IMR-90 (cell line): ENCODE measurements around the gene ATRAID. TPM values are rescaled to one million over a fixed set of nuclear protein-coding genes. Genes with fewer than 3 reads are reported as not detected.

Source experiments
- ATAC-seq: fragments of 200-7000 bp; cut with Tn5 transposase; 2 replicates; pipeline ENCODE4 v1.9.1; 2020; ENCODE audit warnings: low read depth, mild to moderate bottlenecking, moderate library complexity
- BruUV-seq: library from RNA; stranded (reverse); fragments of 400-500 nt; replicated peaks from 2 replicates; lab custom pipeline; 2021; lab: Mats Ljungman, UMichigan
- CTCF ChIA-PET: fragments of 300-600 bp; formaldehyde crosslinking; extraction: SDS; loops from one replicate; lab custom pipeline; 2021; ENCODE audit warnings: antibody characterized with exemption; lab: Yijun Ruan, JAX
- POLR2A ChIA-PET: fragments of 300-600 bp; sonication (Branson Sonifier 250); formaldehyde crosslinking; loops from one replicate; lab custom pipeline; 2022; ENCODE audit warnings: antibody characterized with exemption; ENCODE audit not compliant: unreplicated experiment; lab: Charles Lee
- DNase-seq: peaks from one replicate; pipeline ENCODE4 v3.0.0; 2013
- H2AFZ ChIP-seq: replicated peaks from 2 replicates; pipeline ENCODE3; 2013; ENCODE audit warnings: low read length, mild to moderate bottlenecking; ENCODE audit not compliant: poor library complexity
- H2AK5ac ChIP-seq: 2 replicates; pipeline ENCODE4 v1.6.1; 2013; ENCODE audit warnings: low read depth, low read length, inconsistent platforms
- H2AK9ac ChIP-seq: replicated peaks from 2 replicates; pipeline ENCODE3; 2013; ENCODE audit warnings: mild to moderate bottlenecking, low read depth, low read length, moderate library complexity; ENCODE audit not compliant: poor library complexity
- H2BK120ac ChIP-seq: 2 replicates; pipeline ENCODE4 v1.6.1; 2013; ENCODE audit warnings: low read depth, low read length, inconsistent platforms
- H2BK15ac ChIP-seq: 3 replicates; pipeline ENCODE4 v1.6.1; 2013; ENCODE audit warnings: low read depth, low read length, inconsistent platforms
- H2BK20ac ChIP-seq: 2 replicates; pipeline ENCODE4 v1.6.1; 2013; ENCODE audit warnings: low read depth, mild to moderate bottlenecking, inconsistent platforms, low read length, moderate library complexity
- H2BK5ac ChIP-seq: 2 replicates; pipeline ENCODE4 v1.6.1; 2013; ENCODE audit warnings: mild to moderate bottlenecking, low read depth, low read length, inconsistent platforms; ENCODE audit not compliant: poor library complexity, severe bottlenecking
- H3K14ac ChIP-seq: replicated peaks from 2 replicates; pipeline ENCODE4 v1.6.1; 2013; ENCODE audit warnings: low read depth, low read length, inconsistent platforms
- H3K18ac ChIP-seq: 2 replicates; pipeline ENCODE4 v1.6.1; 2013; ENCODE audit warnings: low read depth, low read length, control low read depth
- H3K23ac ChIP-seq: 2 replicates; pipeline ENCODE4 v1.6.1; 2013; ENCODE audit warnings: low read depth, low read length, inconsistent platforms
- H3K27ac ChIP-seq: 2 replicates; pipeline ENCODE4 v1.5.1; 2013; ENCODE audit warnings: mild to moderate bottlenecking, control low read depth, low read length; ENCODE audit not compliant: insufficient read depth
- H3K27me3 ChIP-seq: 2 replicates; pipeline ENCODE4 v1.6.1; 2013; ENCODE audit warnings: low read length; ENCODE audit not compliant: control insufficient read depth, insufficient read depth
- H3K36me3 ChIP-seq: 2 replicates; pipeline ENCODE4 v1.6.1; 2013; ENCODE audit warnings: low read length, mixed read lengths; ENCODE audit not compliant: control insufficient read depth, insufficient read depth
- H3K4ac ChIP-seq: 2 replicates; pipeline ENCODE4 v1.6.1; 2013; ENCODE audit warnings: low read depth, low read length, inconsistent platforms
- H3K4me1 ChIP-seq: 2 replicates; pipeline ENCODE4 v1.6.1; 2013; ENCODE audit warnings: low read length, mixed read lengths; ENCODE audit not compliant: control insufficient read depth, insufficient read depth
- H3K4me2 ChIP-seq: 2 replicates; pipeline ENCODE4 v1.6.1; 2013; ENCODE audit warnings: low read depth, mild to moderate bottlenecking, control low read depth, low read length, moderate library complexity
- H3K4me3 ChIP-seq: 2 replicates; pipeline ENCODE4 v1.5.1; 2013; ENCODE audit warnings: low read depth, mild to moderate bottlenecking, control low read depth, low read length, moderate library complexity; ENCODE audit not compliant: insufficient read depth
- H3K56ac ChIP-seq: 2 replicates; pipeline ENCODE4 v1.6.1; 2013; ENCODE audit warnings: low read length, inconsistent platforms; ENCODE audit not compliant: insufficient read depth; ENCODE audit errors: extremely low read depth
- H3K79me1 ChIP-seq, 2 experiments: 2 replicates each; pipeline ENCODE4 v1.6.1; 2013; ENCODE audit warnings: low read length in 2 of 2, inconsistent platforms in 1 of 2, low read depth in 1 of 2
- H3K9ac ChIP-seq: 2 replicates; pipeline ENCODE4 v1.6.1; 2013; ENCODE audit warnings: low read depth, low read length, control low read depth
- H3K9me1 ChIP-seq: 2 replicates; pipeline ENCODE4 v1.6.1; 2013; ENCODE audit warnings: low read length, inconsistent platforms; ENCODE audit not compliant: insufficient read depth
- H3K9me3 ChIP-seq: 2 replicates; pipeline ENCODE4 v1.6.1; 2013; ENCODE audit warnings: low read length; ENCODE audit not compliant: control insufficient read depth, insufficient read depth
- H4K20me1 ChIP-seq: 2 replicates; pipeline ENCODE4 v1.6.1; 2013; ENCODE audit warnings: low read length, inconsistent platforms; ENCODE audit not compliant: insufficient read depth
- H4K5ac ChIP-seq: 2 replicates; pipeline ENCODE4 v1.6.1; 2013; ENCODE audit warnings: mild to moderate bottlenecking, low read depth, low read length, control low read depth
- H4K8ac ChIP-seq, 2 experiments: 2 replicates each; pipeline ENCODE4 v1.6.1; 2013; ENCODE audit warnings: low read depth in 2 of 2, low read length in 2 of 2, control low read depth in 1 of 2, inconsistent platforms in 1 of 2
- H4K91ac ChIP-seq: 2 replicates; pipeline ENCODE4 v1.6.1; 2013; ENCODE audit warnings: low read depth, low read length, inconsistent platforms; ENCODE audit not compliant: insufficient read depth
- BHLHE40 ChIP-seq: fragments of 150-350 bp; IDR thresholded peaks from 2 replicates; pipeline ENCODE4 v1.6.1; 2016; ENCODE audit warnings: mild to moderate bottlenecking, low read depth, low read length
- CEBPB ChIP-seq: IDR thresholded peaks from 2 replicates; pipeline ENCODE4 v1.6.1; 2012; ENCODE audit warnings: low read depth, low read length, improper control_type of control experiment
- CHD1 ChIP-seq: IDR thresholded peaks from 2 replicates; pipeline ENCODE4 v1.6.1; 2012; ENCODE audit warnings: low read depth, low read length, improper control_type of control experiment
- FOS ChIP-seq: fragments of 150-350 bp; IDR thresholded peaks from 2 replicates; pipeline ENCODE4 v1.6.1; 2016; ENCODE audit warnings: low read depth, low read length
- MAFK ChIP-seq: IDR thresholded peaks from 2 replicates; pipeline ENCODE4 v1.6.1; 2012; ENCODE audit warnings: low read depth, low read length, improper control_type of control experiment
- MAZ ChIP-seq: IDR thresholded peaks from 2 replicates; pipeline ENCODE4 v1.6.1; 2012; ENCODE audit warnings: low read depth, mild to moderate bottlenecking, low read length, improper control_type of control experiment, moderate library complexity, borderline replicate concordance
- MXI1 ChIP-seq: IDR thresholded peaks from 2 replicates; pipeline ENCODE4 v1.6.1; 2012; ENCODE audit warnings: low read depth, mild to moderate bottlenecking, low read length, moderate library complexity, borderline replicate concordance
- NFE2L2 ChIP-seq: fragments of 150-350 bp; IDR thresholded peaks from 2 replicates; pipeline ENCODE4 v1.6.1; 2016; ENCODE audit warnings: low read depth, mild to moderate bottlenecking, low read length
- POLR2A ChIP-seq: IDR thresholded peaks from 2 replicates; pipeline ENCODE4 v1.6.1; 2012; ENCODE audit warnings: mild to moderate bottlenecking, low read depth, low read length
- RAD21 ChIP-seq: IDR thresholded peaks from 2 replicates; pipeline ENCODE4 v1.6.1; 2012; ENCODE audit warnings: low read length, improper control_type of control experiment
- RCOR1 ChIP-seq: IDR thresholded peaks from 2 replicates; pipeline ENCODE4 v1.6.1; 2012; ENCODE audit warnings: mild to moderate bottlenecking, low read length, improper control_type of control experiment; ENCODE audit not compliant: insufficient replicate concordance
- RFX5 ChIP-seq: IDR thresholded peaks from 2 replicates; pipeline ENCODE4 v1.8.0; 2012; ENCODE audit warnings: low read depth, mild to moderate bottlenecking, low read length, moderate library complexity
- SMC3 ChIP-seq: fragments of 150-350 bp; IDR thresholded peaks from 2 replicates; pipeline ENCODE4 v1.6.1; 2016; ENCODE audit warnings: low read depth, mild to moderate bottlenecking, antibody characterized with exemption, low read length, moderate library complexity
- USF2 ChIP-seq: fragments of 150-350 bp; IDR thresholded peaks from 2 replicates; pipeline ENCODE4 v1.6.1; 2017; ENCODE audit warnings: mild to moderate bottlenecking, antibody characterized with exemption, low read length, low read depth
- WGBS, 2 experiments: methylation state at CpG; one replicate each; pipeline versions ENCODE4 v1.1.5 to v1.1.7; 2013; ENCODE audit warnings: missing lambda C conversion rate in 2 of 2; ENCODE audit not compliant: insufficient read length in 1 of 2; ENCODE audit errors: extremely low coverage in 2 of 2; 5-methylcytosine and 5-hydroxymethylcytosine counted together
- dilution Hi-C: fragments of 300-500 bp; cut with HindIII; formaldehyde crosslinking; loops from one replicate; pipeline ENCODE4 v1.14.3; 2018; ENCODE audit warnings: low sequenced_read_pairs; ENCODE audit not compliant: unreplicated experiment
- in situ Hi-C: fragments of 300-500 bp; cut with MboI; formaldehyde crosslinking; loops from 3 replicates; pipeline ENCODE4 v1.14.3; 2019; ENCODE audit warnings: low sequenced_read_pairs, inconsistent platforms, mixed read lengths
- intact Hi-C: fragments of 100-400 bp; cut with micrococcal nuclease; formaldehyde crosslinking; loops from 2 replicates; pipeline ENCODE4 v1.10.0; 2022
- polyA plus RNA-seq, 3 experiments: library from polyadenylated mRNA; depleted of rRNA; stranded (reverse); fragments of >200 nt; gene quantifications; 2 replicates each; pipeline ENCODE4 v1.2.3, GENCODE V29; 2012; ENCODE audit warnings: low replicate concordance in 1 of 3
- total RNA-seq: library from RNA; depleted of rRNA; stranded (reverse); fragments of >200 nt; gene quantifications from 2 replicates; pipeline ENCODE4 v1.2.3, GENCODE V29; 2012
- TF ChIP-seq, protein P1 (sequence below): conservative IDR thresholded peaks from 2 replicates; pipeline ENCODE4 v1.5.1; 2012; ENCODE audit warnings: mild to moderate bottlenecking, low read depth, low read length, improper control_type of control experiment
- TF ChIP-seq, protein P2 (sequence below): fragments of 150-350 bp; IDR thresholded peaks from 2 replicates; pipeline ENCODE4 v1.6.1; 2016; ENCODE audit warnings: low read depth, mild to moderate bottlenecking, low read length, moderate library complexity, borderline replicate concordance

The ATRAID gene
- total and polyA plus RNA-seq, 2 of the 4 experiments (the other 2 are of a cell fraction), result 138 to 173 TPM

GRCh38 chr2:27164960-27165763 lies 46.7 kb upstream of the ATRAID start:
- Histone ChIP-seq H3K23ac (no peak overlapping the region), H4K91ac (no peak overlapping the region), H3K36me3 (no peaks in the 10 kb centered on the region), H3K18ac (no peak overlapping the region), H4K5ac (no peak overlapping the region), H3K4ac (no peak overlapping the region), H3K9me1 (no peaks in the 10 kb centered on the region), H3K4me3 (no peak overlapping the region), H4K20me1 (no peaks in the 10 kb centered on the region), H3K4me2 (no peak overlapping the region), H2AFZ (no peak overlapping the region), H3K56ac (no peak overlapping the region), H3K27ac (no peak overlapping the region), H4K8ac (no peak overlapping the region), H2BK5ac (no peak overlapping the region), H2BK15ac (no peak overlapping the region), H2BK20ac (no peak overlapping the region), H3K9ac (no peak overlapping the region), H3K9me3 (no peaks in the 10 kb centered on the region), H2AK5ac (no peak overlapping the region), H2AK9ac (no peak overlapping the region), H3K27me3 (peaks cover 28% of the 10 kb centered on the region), H3K14ac (no peak overlapping the region), H3K79me1 (no peaks in the 10 kb centered on the region), H2BK120ac (no peak overlapping the region), H3K4me1 (no peaks in the 10 kb centered on the region)
- ChIA-PET POLR2A (no interaction called here), CTCF (no interaction called here)
- dilution Hi-C loops, result no loop called here
- in situ Hi-C loops, result no loop called here
- WGBS, 2 experiments, result 33% methylated on average over 1 of the region's 8 CpGs; no CpG with 5 or more reads in 1 of the 2 experiments
- intact Hi-C loops, result no loop called here
- BruUV-seq, result no TSS peak
- DNase-seq (no peak), ATAC-seq (no peak)
- TF ChIP-seq MXI1 (no peak), RFX5 (no peak), USF2 (no peak), NFE2L2 (no peak), BHLHE40 (no peak), RAD21 (no peak), MAFK (no peak), MAZ (no peak), CEBPB (no peak), CHD1 (no peak), RCOR1 (no peak), SMC3 (no peak), FOS (no peak), POLR2A (no peak)
- TF ChIP-seq, protein P1, sequence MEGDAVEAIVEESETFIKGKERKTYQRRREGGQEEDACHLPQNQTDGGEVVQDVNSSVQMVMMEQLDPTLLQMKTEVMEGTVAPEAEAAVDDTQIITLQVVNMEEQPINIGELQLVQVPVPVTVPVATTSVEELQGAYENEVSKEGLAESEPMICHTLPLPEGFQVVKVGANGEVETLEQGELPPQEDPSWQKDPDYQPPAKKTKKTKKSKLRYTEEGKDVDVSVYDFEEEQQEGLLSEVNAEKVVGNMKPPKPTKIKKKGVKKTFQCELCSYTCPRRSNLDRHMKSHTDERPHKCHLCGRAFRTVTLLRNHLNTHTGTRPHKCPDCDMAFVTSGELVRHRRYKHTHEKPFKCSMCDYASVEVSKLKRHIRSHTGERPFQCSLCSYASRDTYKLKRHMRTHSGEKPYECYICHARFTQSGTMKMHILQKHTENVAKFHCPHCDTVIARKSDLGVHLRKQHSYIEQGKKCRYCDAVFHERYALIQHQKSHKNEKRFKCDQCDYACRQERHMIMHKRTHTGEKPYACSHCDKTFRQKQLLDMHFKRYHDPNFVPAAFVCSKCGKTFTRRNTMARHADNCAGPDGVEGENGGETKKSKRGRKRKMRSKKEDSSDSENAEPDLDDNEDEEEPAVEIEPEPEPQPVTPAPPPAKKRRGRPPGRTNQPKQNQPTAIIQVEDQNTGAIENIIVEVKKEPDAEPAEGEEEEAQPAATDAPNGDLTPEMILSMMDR, result no peak
- TF ChIP-seq, protein P2, sequence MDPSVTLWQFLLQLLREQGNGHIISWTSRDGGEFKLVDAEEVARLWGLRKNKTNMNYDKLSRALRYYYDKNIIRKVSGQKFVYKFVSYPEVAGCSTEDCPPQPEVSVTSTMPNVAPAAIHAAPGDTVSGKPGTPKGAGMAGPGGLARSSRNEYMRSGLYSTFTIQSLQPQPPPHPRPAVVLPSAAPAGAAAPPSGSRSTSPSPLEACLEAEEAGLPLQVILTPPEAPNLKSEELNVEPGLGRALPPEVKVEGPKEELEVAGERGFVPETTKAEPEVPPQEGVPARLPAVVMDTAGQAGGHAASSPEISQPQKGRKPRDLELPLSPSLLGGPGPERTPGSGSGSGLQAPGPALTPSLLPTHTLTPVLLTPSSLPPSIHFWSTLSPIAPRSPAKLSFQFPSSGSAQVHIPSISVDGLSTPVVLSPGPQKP, result no peak
